HL-60 (cell line): ENCODE data around the gene PRKCE.

Experiments
- CTCF ChIP-seq: IDR thresholded peaks from one replicate; pipeline ENCODE4 v1.5.1; 2011; ENCODE audit warnings: low read length, control low read depth, inconsistent platforms; ENCODE audit not compliant: insufficient read depth
- GABPA ChIP-seq: IDR thresholded peaks from 2 replicates; pipeline ENCODE4 v1.6.1; 2012; ENCODE audit warnings: low read depth
- REST ChIP-seq: IDR thresholded peaks from 2 replicates; pipeline ENCODE4 v1.6.1; 2012; ENCODE audit warnings: low read depth; ENCODE audit not compliant: insufficient replicate concordance

GRCh38 chr2:45675263-45675812, 23.9 kb downstream of the PRKCE start:
- TF ChIP-seq CTCF = no peak
- TF ChIP-seq REST = no peak
- no peak for TF ChIP-seq GABPA
